GM18499 (cell line): ENCODE measurements around the gene NOMO2.
"Not testable (repeated sequence)": the region's sequence is repeated elsewhere in the genome, so short reads cannot be mapped to it uniquely, and the experiment has no call there.

Source experiments
- ATAC-seq: cut with Tn5 transposase; IDR thresholded peaks from one replicate; pipeline ENCODE4 v1.9.1; 2021; ENCODE audit warnings: moderate number of reproducible peaks; ENCODE audit not compliant: insufficient read depth, unreplicated experiment

Gene NOMO2

GRCh38 chr16:18382696-18383095, 179.2 kb downstream of the NOMO2 start:
- ATAC-seq, result not testable (repeated sequence)
